ENCODE measurements around the gene MAML1.

- TF ChIP-seq CTCF (IDR thresholded peaks at IDR 0.05) (no peak), POLR2A (IDR thresholded peaks at IDR 0.05) (no peak)
Observed at GRCh38 chr5:179823937-179824744, 91.5 kb downstream of the MAML1 start.

All from right lobe of liver (tissue), 4 donors.